ENCODE measurements around the gene MTMR12.
"Not testable (repeated sequence)": the region's sequence is repeated elsewhere in the genome, so short reads cannot be mapped to it uniquely, and the experiment has no call there.

MTMR12 gene

DNA sequence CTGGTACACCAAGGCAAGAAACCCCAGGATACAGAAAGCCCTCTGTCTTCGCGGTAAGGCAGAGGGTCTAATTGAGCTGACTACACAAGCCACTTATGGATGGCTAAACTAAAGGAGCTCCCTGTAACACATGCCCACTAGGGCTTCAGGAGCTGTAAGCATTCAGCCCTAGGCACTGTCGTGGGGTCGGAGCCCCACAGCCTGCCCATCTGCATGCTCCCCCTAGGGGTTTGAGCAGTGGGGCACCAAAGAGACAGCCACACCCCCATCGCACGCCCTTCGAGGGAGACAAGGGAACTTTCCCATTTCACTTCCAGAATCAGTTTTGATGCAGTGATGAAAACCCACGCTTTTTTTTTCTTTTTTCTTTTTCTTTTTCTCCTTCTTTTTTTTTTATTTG is 11.0 kb upstream of the MTMR12 start:
- no CpG with 5 or more reads among the region's 8 CpGs for WGBS (ENCODE audit: extremely low coverage, insufficient coverage, low lambda C conversion rate)

GRCh38 chr5:32322882-32323281 is 10.1 kb upstream of the MTMR12 start:
- Histone ChIP-seq H3K79me1 (ENCODE audit: low read length) (no peaks in the 10 kb centered on the region), H3K79me2 (ENCODE audit: control insufficient read depth, insufficient read depth, low read length) (no peaks in the 10 kb centered on the region), H3K36me3 (ENCODE audit: control insufficient read depth, insufficient read depth, low read length) (no peaks in the 10 kb centered on the region), H2BK5ac (ENCODE audit: low read length) (no peak overlapping the region), H3K23ac (ENCODE audit: low read length) (no peak overlapping the region), H2AK5ac (ENCODE audit: low read length) (no peak overlapping the region), H3K4me2 (ENCODE audit: low read length) (no peak overlapping the region), H4K8ac (ENCODE audit: low read depth, low read length) (no peak overlapping the region), H3K18ac (ENCODE audit: low read length) (no peak overlapping the region), H3K56ac (ENCODE audit: low read length) (no peak overlapping the region), H3K4me1 (ENCODE audit: control insufficient read depth, low read depth, low read length) (no peaks in the 10 kb centered on the region), H4K5ac (ENCODE audit: low read length) (no peak overlapping the region), H3K9ac (ENCODE audit: low read length) (no peak overlapping the region), H3K4ac (ENCODE audit: low read depth, low read length) (no peak overlapping the region), H3K27ac (ENCODE audit: low read depth, low read length) (no peak overlapping the region), H2BK15ac (replicated peaks; ENCODE audit: low read depth) (no peak overlapping the region), H3K4me3 (ENCODE audit: low read length) (no peak overlapping the region), H2BK120ac (ENCODE audit: low read depth, low read length) (no peak overlapping the region), H3K27me3 (ENCODE audit: insufficient read depth, low read length, poor library complexity) (no peaks in the 10 kb centered on the region)
- no CpG with 5 or more reads among the region's 12 CpGs for WGBS (ENCODE audit: extremely low coverage, insufficient coverage, low lambda C conversion rate)
- no peak for DNase-seq

More for the DNA sequence above, 11.0 kb upstream of the MTMR12 start:
- Histone ChIP-seq H2AK5ac (ENCODE audit: low read length) (no peak overlapping the region), H3K9ac (ENCODE audit: low read length) (no peak overlapping the region), H3K23ac (ENCODE audit: low read length) (no peak overlapping the region), H3K4ac (ENCODE audit: low read depth, low read length) (no peak overlapping the region), H3K56ac (ENCODE audit: low read length) (no peak overlapping the region), H3K27ac (ENCODE audit: low read depth, low read length) (no peak overlapping the region), H2BK120ac (ENCODE audit: low read depth, low read length) (no peak overlapping the region), H2BK5ac (ENCODE audit: low read length) (no peak overlapping the region), H3K4me3 (ENCODE audit: low read length) (no peak overlapping the region), H3K4me2 (ENCODE audit: low read length) (no peak overlapping the region), H2BK15ac (replicated peaks; ENCODE audit: low read depth) (no peak overlapping the region), H3K27me3 (ENCODE audit: insufficient read depth, low read length, poor library complexity) (no peaks in the 10 kb centered on the region), H3K18ac (ENCODE audit: low read length) (no peak overlapping the region), H4K8ac (ENCODE audit: low read depth, low read length) (no peak overlapping the region), H4K5ac (ENCODE audit: low read length) (no peak overlapping the region), H3K4me1 (ENCODE audit: control insufficient read depth, low read depth, low read length) (no peaks in the 10 kb centered on the region), H3K79me1 (ENCODE audit: low read length) (no peaks in the 10 kb centered on the region), H3K36me3 (ENCODE audit: control insufficient read depth, insufficient read depth, low read length) (no peaks in the 10 kb centered on the region), H3K79me2 (ENCODE audit: control insufficient read depth, insufficient read depth, low read length) (no peaks in the 10 kb centered on the region)
- DNase-seq: peak; percentile 26

DNA sequence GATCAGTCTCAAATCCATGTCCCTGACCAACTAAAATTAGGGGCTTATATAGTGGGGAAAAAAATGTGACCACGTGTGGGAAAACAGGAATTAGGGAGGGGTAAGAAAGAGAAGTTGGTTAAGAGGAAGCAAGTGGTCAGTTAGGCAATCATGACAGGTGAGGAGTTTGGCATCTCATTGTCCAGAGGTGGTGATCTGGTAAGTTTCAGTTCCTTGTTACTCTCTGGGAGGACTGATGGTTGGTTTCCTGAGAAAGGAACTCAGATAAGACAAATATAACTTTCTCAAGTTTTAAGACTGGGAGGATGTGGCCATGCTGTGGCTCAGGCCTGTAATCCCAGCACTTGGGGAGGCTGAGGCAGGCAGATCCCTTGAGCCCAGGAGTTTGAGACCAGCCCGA is 9.0 kb upstream of the MTMR12 start:
- not testable (repeated sequence) for H3K9ac ChIP-seq (ENCODE audit: low read length); H2AK5ac ChIP-seq (ENCODE audit: low read length); H3K4me3 ChIP-seq (ENCODE audit: low read length); H4K5ac ChIP-seq (ENCODE audit: low read length); H2BK120ac ChIP-seq (ENCODE audit: low read depth, low read length); H3K56ac ChIP-seq (ENCODE audit: low read length); H3K27me3 ChIP-seq (ENCODE audit: insufficient read depth, low read length, poor library complexity); H3K18ac ChIP-seq (ENCODE audit: low read length); H3K23ac ChIP-seq (ENCODE audit: low read length); H2BK5ac ChIP-seq (ENCODE audit: low read length); H3K36me3 ChIP-seq (ENCODE audit: control insufficient read depth, insufficient read depth, low read length); H3K4me2 ChIP-seq (ENCODE audit: low read length); H2BK15ac ChIP-seq (replicated peaks; ENCODE audit: low read depth); H3K27ac ChIP-seq (ENCODE audit: low read depth, low read length); H3K4me1 ChIP-seq (ENCODE audit: control insufficient read depth, low read depth, low read length); H3K79me1 ChIP-seq (ENCODE audit: low read length); H3K4ac ChIP-seq (ENCODE audit: low read depth, low read length); DNase-seq; H3K79me2 ChIP-seq (ENCODE audit: control insufficient read depth, insufficient read depth, low read length); H4K8ac ChIP-seq (ENCODE audit: low read depth, low read length)
- no CpG with 5 or more reads among the region's 2 CpGs for WGBS (ENCODE audit: extremely low coverage, insufficient coverage, low lambda C conversion rate)

DNA sequence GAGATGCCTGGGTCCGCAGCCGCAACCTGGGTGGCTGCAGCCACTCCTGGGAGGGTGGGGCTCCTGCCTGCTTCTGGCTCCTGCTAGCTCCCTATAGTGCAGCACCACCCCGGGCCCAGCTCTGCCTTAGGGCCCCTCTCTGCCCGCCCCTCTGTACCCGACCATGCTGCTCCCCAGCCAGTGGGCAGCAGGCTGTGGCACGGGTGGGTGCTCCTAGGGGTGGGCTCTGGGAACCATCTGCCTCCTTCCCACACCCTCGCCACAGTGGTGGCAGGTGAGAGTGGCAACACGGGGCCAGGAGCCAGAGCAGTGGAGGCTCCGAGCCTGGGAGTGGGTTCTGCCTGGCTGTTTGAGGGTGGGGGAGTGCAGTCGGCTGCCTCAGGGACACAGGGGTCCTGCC is 7.8 kb upstream of the MTMR12 start:
- Histone ChIP-seq H3K27ac (ENCODE audit: low read depth, low read length) (no peak overlapping the region), H3K9ac (ENCODE audit: low read length) (no peak overlapping the region), H4K5ac (ENCODE audit: low read length) (no peak overlapping the region), H3K4me3 (ENCODE audit: low read length) (no peak overlapping the region), H3K18ac (ENCODE audit: low read length) (no peak overlapping the region), H4K8ac (ENCODE audit: low read depth, low read length) (no peak overlapping the region), H3K79me2 (ENCODE audit: control insufficient read depth, insufficient read depth, low read length) (no peaks in the 10 kb centered on the region), H2BK15ac (replicated peaks; ENCODE audit: low read depth) (no peak overlapping the region), H3K79me1 (ENCODE audit: low read length) (no peaks in the 10 kb centered on the region), H2BK120ac (ENCODE audit: low read depth, low read length) (no peak overlapping the region), H3K56ac (ENCODE audit: low read length) (no peak overlapping the region), H3K4me2 (ENCODE audit: low read length) (no peak overlapping the region), H3K27me3 (ENCODE audit: insufficient read depth, low read length, poor library complexity) (no peaks in the 10 kb centered on the region), H3K36me3 (ENCODE audit: control insufficient read depth, insufficient read depth, low read length) (no peaks in the 10 kb centered on the region), H2BK5ac (ENCODE audit: low read length) (no peak overlapping the region), H3K23ac (ENCODE audit: low read length) (no peak overlapping the region), H2AK5ac (ENCODE audit: low read length) (no peak overlapping the region), H3K4me1 (ENCODE audit: control insufficient read depth, low read depth, low read length) (no peaks in the 10 kb centered on the region), H3K4ac (ENCODE audit: low read depth, low read length) (no peak overlapping the region)
- DNase-seq: no peak
- WGBS (ENCODE audit: extremely low coverage, insufficient coverage, low lambda C conversion rate): no CpG with 5 or more reads among the region's 10 CpGs

- Histone ChIP-seq H3K79me1 (ENCODE audit: low read length) (no peaks in the 10 kb centered on the region), H3K4ac (ENCODE audit: low read depth, low read length) (no peak overlapping the region), H2AK5ac (ENCODE audit: low read length) (no peak overlapping the region), H3K27me3 (ENCODE audit: insufficient read depth, low read length, poor library complexity) (no peaks in the 10 kb centered on the region), H3K18ac (ENCODE audit: low read length) (no peak overlapping the region), H3K23ac (ENCODE audit: low read length) (no peak overlapping the region), H2BK120ac (ENCODE audit: low read depth, low read length) (no peak overlapping the region), H4K8ac (ENCODE audit: low read depth, low read length) (no peak overlapping the region), H3K4me2 (ENCODE audit: low read length) (no peak overlapping the region), H3K56ac (ENCODE audit: low read length) (no peak overlapping the region), H3K9ac (ENCODE audit: low read length) (no peak overlapping the region), H3K4me3 (ENCODE audit: low read length) (no peak overlapping the region), H3K4me1 (ENCODE audit: control insufficient read depth, low read depth, low read length) (no peaks in the 10 kb centered on the region), H4K5ac (ENCODE audit: low read length) (no peak overlapping the region), H3K36me3 (ENCODE audit: control insufficient read depth, insufficient read depth, low read length) (no peaks in the 10 kb centered on the region), H3K79me2 (ENCODE audit: control insufficient read depth, insufficient read depth, low read length) (no peaks in the 10 kb centered on the region), H2BK15ac (replicated peaks; ENCODE audit: low read depth) (no peak overlapping the region), H2BK5ac (ENCODE audit: low read length) (no peak overlapping the region), H3K27ac (ENCODE audit: low read depth, low read length) (no peak overlapping the region)
- no CpG with 5 or more reads among the region's 7 CpGs for WGBS (ENCODE audit: extremely low coverage, insufficient coverage, low lambda C conversion rate)
- no peak for DNase-seq
Observed at GRCh38 chr5:32319926-32320543, 7.3 kb upstream of the MTMR12 start.

DNA sequence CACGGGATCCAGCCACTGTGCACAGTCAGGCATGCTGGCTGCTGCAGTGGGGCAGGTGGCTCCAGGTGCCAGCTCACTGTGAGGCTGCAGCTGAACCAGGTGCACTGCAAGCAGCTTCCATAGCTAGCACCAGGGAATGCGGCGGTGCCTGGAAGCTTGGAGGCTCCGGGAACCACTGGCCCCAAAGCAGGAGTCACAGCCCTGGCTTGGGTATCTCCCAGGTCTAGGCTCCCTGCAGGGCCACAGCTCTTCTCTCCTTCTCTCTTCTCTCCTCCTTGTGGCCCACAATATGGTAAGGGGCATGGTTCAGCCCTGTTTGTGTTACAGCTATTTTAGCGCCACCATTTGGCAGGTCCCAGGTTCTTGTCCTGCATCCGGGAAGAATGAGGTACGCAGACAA is 6.7 kb upstream of the MTMR12 start:
- Histone ChIP-seq H3K4me1 (ENCODE audit: control insufficient read depth, low read depth, low read length) (no peaks in the 10 kb centered on the region), H2BK5ac (ENCODE audit: low read length) (no peak overlapping the region), H2AK5ac (ENCODE audit: low read length) (no peak overlapping the region), H3K23ac (ENCODE audit: low read length) (no peak overlapping the region), H3K9ac (ENCODE audit: low read length) (no peak overlapping the region), H3K4ac (ENCODE audit: low read depth, low read length) (no peak overlapping the region), H3K56ac (ENCODE audit: low read length) (no peak overlapping the region), H3K27me3 (ENCODE audit: insufficient read depth, low read length, poor library complexity) (no peaks in the 10 kb centered on the region), H3K27ac (ENCODE audit: low read depth, low read length) (no peak overlapping the region), H3K79me2 (ENCODE audit: control insufficient read depth, insufficient read depth, low read length) (no peaks in the 10 kb centered on the region), H3K36me3 (ENCODE audit: control insufficient read depth, insufficient read depth, low read length) (no peaks in the 10 kb centered on the region), H3K79me1 (ENCODE audit: low read length) (no peaks in the 10 kb centered on the region), H4K8ac (ENCODE audit: low read depth, low read length) (no peak overlapping the region), H3K18ac (ENCODE audit: low read length) (no peak overlapping the region), H2BK15ac (replicated peaks; ENCODE audit: low read depth) (no peak overlapping the region), H4K5ac (ENCODE audit: low read length) (no peak overlapping the region), H2BK120ac (ENCODE audit: low read depth, low read length) (no peak overlapping the region), H3K4me3 (ENCODE audit: low read length) (no peak overlapping the region), H3K4me2 (ENCODE audit: low read length) (no peak overlapping the region)
- WGBS (ENCODE audit: extremely low coverage, insufficient coverage, low lambda C conversion rate): no CpG with 5 or more reads among the region's 7 CpGs
- peak; percentile 86 for DNase-seq

Data from mesendoderm (in vitro differentiated cells).